Activated gamma-delta T cell treated with anti-CD3 and anti-CD28 coated beads, Interleukin-2, amount 50 U/mL, for 16 hours (primary cell): ENCODE results near the gene CDX1.

Source experiments
- DNase-seq: peaks from one replicate; pipeline ENCODE4 v3.0.0-alpha.2; 2020; ENCODE audit warnings: low read depth

The CDX1 gene

DNA sequence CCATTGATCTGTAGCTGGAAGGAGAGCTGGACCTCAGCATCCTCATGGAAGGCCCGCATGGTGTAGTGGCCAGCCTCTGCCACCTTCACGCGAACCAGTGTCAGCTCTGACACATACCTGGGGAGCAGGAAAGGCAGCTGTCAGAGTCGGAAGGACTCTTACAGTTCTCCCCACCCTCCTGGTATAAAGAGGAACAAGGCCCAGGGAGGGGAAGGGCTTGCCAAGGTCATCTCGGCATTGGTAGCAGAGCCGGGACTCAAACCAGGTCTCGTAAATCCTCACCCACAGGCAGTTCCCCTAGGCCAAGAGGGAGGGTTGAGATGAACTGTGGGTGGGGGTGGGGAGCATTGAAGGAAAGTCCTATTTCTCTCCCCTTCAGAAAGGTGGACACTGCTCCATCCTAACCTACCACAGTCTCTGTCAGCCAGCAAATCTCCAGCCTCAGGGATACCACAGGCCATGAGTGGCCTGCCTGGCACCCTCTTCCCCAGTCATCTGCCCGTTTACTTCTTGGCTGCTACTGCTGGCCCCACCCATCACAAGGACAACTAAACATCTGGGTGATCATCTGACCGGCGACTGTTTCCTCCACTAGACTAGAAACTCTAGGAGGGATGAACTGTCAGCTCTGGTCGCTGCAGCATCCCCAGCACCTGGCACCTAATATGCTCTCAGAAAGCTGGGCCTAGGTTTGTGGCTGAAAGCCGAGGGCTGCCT is 34.4 kb upstream of the CDX1 start:
- no peak for DNase-seq

DNA sequence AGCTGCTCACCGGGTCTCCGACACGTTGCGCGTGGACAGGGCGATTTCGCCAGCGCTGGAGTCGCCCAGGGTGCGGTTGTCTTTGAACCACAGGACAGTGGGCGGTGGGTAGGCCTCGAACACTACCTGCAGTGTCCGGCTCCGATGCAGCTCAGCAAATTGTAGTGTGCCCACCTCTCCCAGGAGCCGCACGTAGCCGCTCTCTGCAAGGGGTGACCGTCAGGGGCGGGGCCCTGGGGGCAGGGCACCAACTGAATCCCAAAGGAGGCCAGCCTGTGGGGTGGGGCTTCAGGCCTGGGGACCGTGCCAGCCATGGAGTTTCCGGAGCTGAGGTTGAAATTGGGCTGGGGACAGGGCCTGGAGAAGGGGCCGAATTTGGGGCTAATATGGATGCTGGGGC is 33.8 kb upstream of the CDX1 start:
- DNase-seq, result no peak

DNA sequence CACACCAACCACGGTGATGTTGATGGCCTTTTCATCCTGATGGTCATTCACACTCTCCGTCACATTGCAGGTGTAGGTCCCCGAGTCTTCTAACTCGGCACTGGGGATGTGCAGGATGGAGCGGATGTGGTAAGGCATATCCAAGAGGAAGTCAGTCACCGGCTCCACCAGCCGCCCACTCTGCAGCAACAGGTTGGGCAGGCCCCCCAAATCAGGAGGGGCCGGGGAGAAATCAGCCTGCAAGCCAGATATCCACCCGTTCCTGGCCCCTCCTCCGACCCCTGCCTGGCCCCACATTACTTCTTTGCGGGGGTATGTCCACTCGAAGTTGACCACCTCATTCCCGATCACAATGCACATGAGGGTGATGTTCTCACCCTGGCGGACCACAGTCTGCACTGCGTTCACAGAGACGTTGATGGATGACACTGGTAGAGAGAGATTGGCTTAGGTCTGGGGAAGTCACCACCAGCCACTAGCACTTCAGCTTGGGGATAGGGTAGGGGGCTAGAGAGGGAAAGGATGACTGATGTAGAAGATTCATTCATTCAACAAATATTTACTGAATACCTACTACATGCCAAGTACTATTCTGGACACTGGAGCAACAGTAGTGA is 32.9 kb upstream of the CDX1 start:
- DNase-seq, result no peak

DNA sequence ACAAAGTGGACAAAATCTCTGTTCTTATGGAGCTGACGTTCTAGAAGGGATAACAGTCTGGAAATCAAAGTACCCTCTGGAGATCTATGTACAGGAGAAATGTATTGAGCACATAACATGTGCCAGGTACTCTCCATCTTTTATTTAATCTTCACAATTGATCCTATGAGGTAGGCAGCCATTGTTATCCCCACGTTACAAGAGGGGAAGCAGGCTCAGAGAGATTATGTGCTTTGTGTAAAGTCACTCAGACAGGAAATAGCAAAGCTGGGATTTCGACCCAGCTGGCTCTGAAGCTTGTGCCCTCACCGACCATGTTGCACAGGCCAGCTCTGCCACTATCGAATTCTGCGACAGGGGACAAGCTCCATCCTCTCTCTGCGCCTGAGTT is 32.4 kb upstream of the CDX1 start:
- no peak for DNase-seq

DNA sequence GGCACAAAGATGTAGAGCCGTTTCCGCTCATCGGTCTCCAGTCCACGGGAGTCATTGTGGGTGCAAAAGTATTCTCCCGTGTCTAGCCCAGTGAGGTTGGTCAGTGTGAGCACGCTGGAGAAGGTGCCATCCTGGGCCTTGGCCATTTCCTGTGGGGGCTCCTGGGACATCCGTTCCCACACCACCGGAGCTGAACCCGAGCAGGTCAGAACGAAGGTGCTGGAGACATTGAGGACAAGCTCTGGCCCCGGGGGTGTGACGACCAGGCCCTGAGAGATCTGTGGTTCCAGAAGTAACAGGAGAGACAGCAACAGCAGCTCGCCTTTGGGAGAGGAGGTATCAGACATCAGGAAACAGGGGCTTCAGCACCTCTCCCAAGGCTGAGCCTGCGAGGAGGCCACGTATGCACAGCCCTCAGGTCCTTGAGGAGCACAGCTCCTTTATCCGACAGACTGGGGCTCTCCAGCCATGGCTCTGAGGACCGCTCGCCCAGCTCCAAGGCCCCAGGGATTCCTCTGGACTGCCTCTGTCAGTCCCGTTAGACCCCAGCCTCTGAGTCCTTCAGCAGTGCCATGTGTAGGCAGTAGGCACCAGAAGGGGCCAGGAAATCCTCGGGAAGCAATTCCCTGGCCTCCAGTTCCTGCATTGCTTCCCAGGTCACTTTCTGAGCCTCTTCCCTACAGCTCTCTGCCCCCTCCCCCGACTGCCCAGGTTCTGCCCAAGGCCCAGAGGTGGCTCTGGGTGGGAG is 30.8 kb upstream of the CDX1 start:
- DNase-seq, result no peak

GRCh38 chr5:150136305-150137167 is 30.0 kb upstream of the CDX1 start:
- no peak for DNase-seq

DNA sequence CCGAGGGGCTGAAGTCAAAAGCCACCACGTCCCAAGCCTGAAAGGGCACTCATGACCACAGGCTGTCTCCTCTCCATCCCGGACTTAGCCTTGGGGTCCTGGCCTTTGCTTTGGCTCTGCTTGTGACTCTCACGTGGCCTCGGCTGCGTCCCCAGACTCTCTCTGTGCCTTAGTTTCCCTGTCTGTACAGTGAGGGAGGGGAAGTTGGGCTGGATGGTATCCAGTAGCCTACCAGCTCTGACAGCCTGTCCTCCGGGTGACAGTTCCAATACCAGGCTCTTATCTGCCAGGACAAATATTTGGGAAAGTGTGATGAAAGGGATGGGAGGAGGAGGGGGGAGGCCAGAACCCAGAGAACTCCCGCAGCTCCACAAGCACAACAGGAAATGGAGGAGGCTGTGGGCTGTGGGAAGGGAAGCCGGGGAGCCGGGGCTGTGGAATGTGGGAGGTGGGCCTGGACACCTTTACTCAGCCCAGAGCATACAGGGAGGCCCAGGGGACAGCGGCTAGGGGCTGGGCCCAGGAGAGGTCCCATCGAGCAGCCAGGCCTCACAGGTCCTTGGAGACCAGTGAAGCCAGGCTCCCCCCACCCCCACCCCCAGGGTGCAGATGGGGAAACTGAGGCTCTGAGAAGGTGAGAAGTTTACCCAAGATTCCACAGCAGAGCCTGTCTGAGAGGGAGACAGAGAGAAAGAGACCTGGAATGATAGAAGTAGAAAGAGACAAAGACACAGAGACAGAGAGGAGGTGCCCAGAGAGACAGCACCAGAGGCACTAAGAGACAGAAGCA is 29.2 kb upstream of the CDX1 start:
- no peak for DNase-seq

- no peak for DNase-seq
Measured at GRCh38 chr5:150137997-150138396, 28.6 kb upstream of the CDX1 start.

- DNase-seq, result no peak
Measured at GRCh38 chr5:150138551-150139265, 27.9 kb upstream of the CDX1 start.

GRCh38 chr5:150139334-150139733 is 27.2 kb upstream of the CDX1 start:
- no peak for DNase-seq

GRCh38 chr5:150140830-150141229 is 25.7 kb upstream of the CDX1 start:
- DNase-seq, result no peak

GRCh38 chr5:150141544-150142184 is 24.9 kb upstream of the CDX1 start:
- no peak for DNase-seq

GRCh38 chr5:150142185-150142958 is 24.2 kb upstream of the CDX1 start:
- no peak for DNase-seq

DNA sequence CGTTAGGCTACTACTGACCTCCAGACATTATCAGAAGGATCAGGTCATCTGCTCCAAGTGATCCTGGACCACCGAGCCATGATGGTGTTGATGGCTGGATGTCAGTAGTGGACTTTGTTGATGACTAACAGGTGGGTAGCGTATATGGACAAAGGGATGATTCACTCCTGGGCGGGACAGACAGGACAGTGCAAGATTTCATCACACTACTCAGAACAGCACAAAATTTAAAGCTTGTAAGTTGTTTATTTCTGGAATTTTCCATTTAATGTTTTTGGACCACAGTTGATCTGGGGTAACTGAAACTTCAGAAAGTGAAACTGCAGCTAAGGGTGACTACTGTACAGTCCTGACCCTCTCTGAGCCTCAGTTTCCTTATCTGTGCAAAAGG is 23.6 kb upstream of the CDX1 start:
- no peak for DNase-seq

DNA sequence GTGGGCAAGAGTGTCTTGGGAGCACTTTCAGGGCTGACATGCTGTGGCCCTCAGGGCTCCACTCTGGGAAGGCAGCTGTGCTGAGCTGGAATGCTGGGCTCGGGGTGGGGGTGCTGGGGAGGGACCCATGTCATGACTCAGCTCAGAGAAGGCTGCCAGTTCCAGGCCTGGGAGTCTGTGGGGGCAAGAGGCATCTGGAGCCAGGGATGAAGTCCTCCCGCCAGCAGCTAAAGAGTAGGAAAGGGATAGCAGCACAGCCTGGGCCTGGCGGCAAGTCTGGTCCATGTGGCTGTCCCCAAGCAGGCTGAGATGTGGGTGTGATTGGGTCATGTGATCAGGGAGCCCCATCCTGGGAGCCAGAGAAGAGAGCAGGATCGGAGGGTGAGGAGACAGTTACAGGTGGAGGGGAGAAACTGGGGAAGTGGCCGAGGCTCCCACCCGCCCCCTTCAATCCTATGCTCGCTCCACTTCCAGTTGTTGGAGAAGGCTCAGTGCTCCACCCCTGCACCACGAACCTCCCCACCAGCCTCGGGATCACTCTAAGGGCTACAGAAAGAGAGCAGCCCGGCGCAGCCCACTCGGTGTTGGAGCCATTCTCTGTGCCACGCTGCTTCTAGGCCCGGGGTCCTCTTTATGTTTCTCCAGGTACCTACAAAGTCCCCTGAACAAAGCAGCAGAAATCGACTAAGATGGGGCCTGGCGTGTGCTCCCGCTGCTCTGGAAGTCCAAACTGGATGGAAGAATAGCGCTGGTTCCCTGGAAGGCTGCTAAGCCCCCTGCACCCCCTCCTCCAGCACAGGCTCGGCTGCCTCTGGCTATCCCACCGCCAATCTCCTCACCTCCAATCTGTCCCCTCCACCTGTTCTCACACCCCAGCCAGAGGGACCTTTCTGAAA is 23.0 kb upstream of the CDX1 start:
- no peak for DNase-seq

DNA sequence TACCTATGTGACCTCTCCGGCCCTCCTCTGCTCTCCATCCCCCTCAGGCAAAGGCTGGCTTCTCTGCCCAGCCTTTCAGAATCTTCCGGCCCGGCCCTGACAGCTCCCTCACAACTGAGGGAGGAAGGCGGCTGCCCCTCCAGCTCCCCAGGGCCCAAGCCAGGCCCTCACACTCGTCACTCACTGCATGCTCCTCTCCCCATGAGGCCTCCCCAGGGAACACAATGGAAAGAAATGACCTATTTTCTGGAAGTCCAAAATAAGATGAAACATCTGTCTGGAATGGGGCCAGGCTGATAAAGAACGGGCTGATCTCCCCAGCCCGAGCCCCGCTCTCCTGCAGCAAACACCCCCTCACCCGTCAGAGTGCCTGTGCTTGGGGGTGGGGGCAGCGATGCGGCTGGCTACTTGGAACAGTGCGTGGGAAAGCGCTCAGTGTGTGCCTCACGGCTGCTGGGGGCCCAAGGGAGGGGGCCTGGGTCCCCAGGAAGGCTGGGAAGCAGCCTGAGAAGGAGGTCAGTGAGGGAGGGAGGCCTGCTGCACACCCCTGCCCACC is 22.3 kb upstream of the CDX1 start:
- DNase-seq, result no peak

GRCh38 chr5:150144879-150145278 is 21.7 kb upstream of the CDX1 start:
- DNase-seq, result no peak

- DNase-seq, result no peak
Measured at GRCh38 chr5:150146235-150146634, 20.3 kb upstream of the CDX1 start.
